NCI-H1092 treated with DMSO at 0.1 percent for 48 hours (cell line): ENCODE measurements around the gene GPRC5B.

Source experiments
- DNase-seq: peaks from one replicate; lab custom pipeline; 2025; lab: John Stamatoyannopoulos, UW

Gene GPRC5B

GRCh38 chr16:19896951-19897350 is 12.3 kb upstream of the GPRC5B start:
- DNase-seq = no peak

- no peak for DNase-seq
Observed at GRCh38 chr16:19894586-19894985, 9.9 kb upstream of the GPRC5B start.

GRCh38 chr16:19892902-19893301 is 8.3 kb upstream of the GPRC5B start:
- DNase-seq = no peak

GRCh38 chr16:19890901-19891300 is 6.3 kb upstream of the GPRC5B start:
- no peak for DNase-seq

GRCh38 chr16:19888834-19889233 is 4.2 kb upstream of the GPRC5B start:
- no peak for DNase-seq

GRCh38 chr16:19886073-19886941 is 1.7 kb upstream of the GPRC5B start:
- peak; percentile 76 for DNase-seq

GRCh38 chr16:19885451-19886072 is 914 bp upstream of the GPRC5B start:
- no peak for DNase-seq

- no peak for DNase-seq
Observed at GRCh38 chr16:19883966-19884485, 622 bp downstream of the GPRC5B start.

- DNase-seq = peak; percentile 17
Observed at GRCh38 chr16:19883296-19883965, 1.2 kb downstream of the GPRC5B start.

GRCh38 chr16:19882646-19883045 is 2.0 kb downstream of the GPRC5B start:
- DNase-seq = no peak

GRCh38 chr16:19882186-19882585 is 2.5 kb downstream of the GPRC5B start:
- DNase-seq = no peak

- no peak for DNase-seq
Observed at GRCh38 chr16:19881783-19882182, 2.9 kb downstream of the GPRC5B start.

GRCh38 chr16:19881028-19881427 is 3.6 kb downstream of the GPRC5B start:
- no peak for DNase-seq

- DNase-seq = peak; percentile 46
Observed at GRCh38 chr16:19879241-19879792, 5.3 kb downstream of the GPRC5B start.

GRCh38 chr16:19878757-19879156 is 5.9 kb downstream of the GPRC5B start:
- no peak for DNase-seq

- no peak for DNase-seq
Observed at GRCh38 chr16:19876501-19877059, 8.1 kb downstream of the GPRC5B start.

- no peak for DNase-seq
Observed at GRCh38 chr16:19875900-19876299, 8.7 kb downstream of the GPRC5B start.

GRCh38 chr16:19874851-19875546 is 9.6 kb downstream of the GPRC5B start:
- peak; percentile 42 for DNase-seq

GRCh38 chr16:19874026-19874425 is 10.6 kb downstream of the GPRC5B start:
- no peak for DNase-seq

- no peak for DNase-seq
Observed at GRCh38 chr16:19872935-19873334, 11.7 kb downstream of the GPRC5B start.

GRCh38 chr16:19872179-19872863 is 12.3 kb downstream of the GPRC5B start:
- no peak for DNase-seq
